Measurements from ENCODE around the gene DNMBP.

DNMBP gene

GRCh38 chr10:100043344-100043743 is 33.6 kb upstream of the DNMBP start:
- no peak overlapping the region for H3K4me3 ChIP-seq (ENCODE audit: low read length)
- DNase-seq (ENCODE audit: low read depth) = peak; percentile 93
- peak; percentile 5 for TF ChIP-seq CTCF (IDR thresholded peaks at IDR 0.05; ENCODE audit: insufficient read depth, low read depth, low read length, missing control alignments)

GRCh38 chr10:100041306-100042002 is 31.7 kb upstream of the DNMBP start:
- no peak for DNase-seq (ENCODE audit: low read depth)

GRCh38 chr10:100038561-100039071 is 28.9 kb upstream of the DNMBP start:
- no peak for TF ChIP-seq CTCF (IDR thresholded peaks at IDR 0.05; ENCODE audit: insufficient read depth, low read depth, low read length, missing control alignments)
- no peak overlapping the region for H3K4me3 ChIP-seq (ENCODE audit: low read length)
- DNase-seq (ENCODE audit: low read depth) = peak; percentile 49

More at GRCh38 chr10:100041306-100042002, 31.7 kb upstream of the DNMBP start:
- no peak overlapping the region for H3K4me3 ChIP-seq (ENCODE audit: low read length)
- no peak for TF ChIP-seq CTCF (IDR thresholded peaks at IDR 0.05; ENCODE audit: insufficient read depth, low read depth, low read length, missing control alignments)

- TF ChIP-seq CTCF (IDR thresholded peaks at IDR 0.05; ENCODE audit: insufficient read depth, low read depth, low read length, missing control alignments) = no peak
- DNase-seq (ENCODE audit: low read depth) = peak; percentile 47
- no peak overlapping the region for H3K4me3 ChIP-seq (ENCODE audit: low read length)
Observed at GRCh38 chr10:100037758-100038315, 28.1 kb upstream of the DNMBP start.

GRCh38 chr10:100036850-100037249 is 27.1 kb upstream of the DNMBP start:
- no peak for DNase-seq (ENCODE audit: low read depth)
- no peak overlapping the region for H3K4me3 ChIP-seq (ENCODE audit: low read length)
- no peak for TF ChIP-seq CTCF (IDR thresholded peaks at IDR 0.05; ENCODE audit: insufficient read depth, low read depth, low read length, missing control alignments)

- no peak overlapping the region for H3K4me3 ChIP-seq (ENCODE audit: low read length)
- no peak for DNase-seq (ENCODE audit: low read depth)
- no peak for TF ChIP-seq CTCF (IDR thresholded peaks at IDR 0.05; ENCODE audit: insufficient read depth, low read depth, low read length, missing control alignments)
Observed at GRCh38 chr10:100033766-100034418, 24.1 kb upstream of the DNMBP start.

Measured in epithelial cell of esophagus (primary cell).